GM12864 (cell line): Measurements from ENCODE around the gene S1PR3.

ENCODE experiments used
- DNase-seq: peaks from one replicate; pipeline ENCODE4 v3.0.0-alpha.2; 2011; ENCODE audit warnings: low read depth
- H3K4me3 ChIP-seq: 2 replicates; pipeline ENCODE4 v1.5.1; 2011; ENCODE audit warnings: mild to moderate bottlenecking, low read depth, low read length, control low read depth
- TF ChIP-seq, protein P1 (sequence below): IDR thresholded peaks from 2 replicates; pipeline ENCODE4 v1.5.1; 2011; ENCODE audit warnings: low read depth, mild to moderate bottlenecking, moderate library complexity, low read length, control low read depth, inconsistent platforms; ENCODE audit errors: missing control alignments

Gene S1PR3

DNA sequence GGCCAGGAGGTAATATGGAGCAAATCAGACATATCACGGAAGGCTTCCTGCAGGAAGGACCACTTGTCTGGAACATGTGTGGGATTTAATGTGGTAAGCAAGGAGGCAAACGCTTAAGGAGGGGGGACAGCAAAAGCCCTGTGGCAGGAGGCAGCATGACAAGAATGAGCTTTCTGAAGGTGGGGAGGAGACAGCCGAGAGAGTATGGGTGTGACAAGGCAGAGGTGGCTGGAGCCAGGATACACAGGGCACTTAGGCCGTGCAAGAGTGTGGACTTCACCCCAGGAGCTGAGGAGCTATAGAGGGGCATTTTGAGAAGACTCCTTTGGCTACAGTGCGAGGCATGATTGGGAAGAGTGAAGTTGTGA, 14.4 kb upstream of the S1PR3 start:
- no peak for DNase-seq
- TF ChIP-seq, protein P1, sequence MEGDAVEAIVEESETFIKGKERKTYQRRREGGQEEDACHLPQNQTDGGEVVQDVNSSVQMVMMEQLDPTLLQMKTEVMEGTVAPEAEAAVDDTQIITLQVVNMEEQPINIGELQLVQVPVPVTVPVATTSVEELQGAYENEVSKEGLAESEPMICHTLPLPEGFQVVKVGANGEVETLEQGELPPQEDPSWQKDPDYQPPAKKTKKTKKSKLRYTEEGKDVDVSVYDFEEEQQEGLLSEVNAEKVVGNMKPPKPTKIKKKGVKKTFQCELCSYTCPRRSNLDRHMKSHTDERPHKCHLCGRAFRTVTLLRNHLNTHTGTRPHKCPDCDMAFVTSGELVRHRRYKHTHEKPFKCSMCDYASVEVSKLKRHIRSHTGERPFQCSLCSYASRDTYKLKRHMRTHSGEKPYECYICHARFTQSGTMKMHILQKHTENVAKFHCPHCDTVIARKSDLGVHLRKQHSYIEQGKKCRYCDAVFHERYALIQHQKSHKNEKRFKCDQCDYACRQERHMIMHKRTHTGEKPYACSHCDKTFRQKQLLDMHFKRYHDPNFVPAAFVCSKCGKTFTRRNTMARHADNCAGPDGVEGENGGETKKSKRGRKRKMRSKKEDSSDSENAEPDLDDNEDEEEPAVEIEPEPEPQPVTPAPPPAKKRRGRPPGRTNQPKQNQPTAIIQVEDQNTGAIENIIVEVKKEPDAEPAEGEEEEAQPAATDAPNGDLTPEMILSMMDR, result no peak
- no peak overlapping the region for H3K4me3 ChIP-seq

DNA sequence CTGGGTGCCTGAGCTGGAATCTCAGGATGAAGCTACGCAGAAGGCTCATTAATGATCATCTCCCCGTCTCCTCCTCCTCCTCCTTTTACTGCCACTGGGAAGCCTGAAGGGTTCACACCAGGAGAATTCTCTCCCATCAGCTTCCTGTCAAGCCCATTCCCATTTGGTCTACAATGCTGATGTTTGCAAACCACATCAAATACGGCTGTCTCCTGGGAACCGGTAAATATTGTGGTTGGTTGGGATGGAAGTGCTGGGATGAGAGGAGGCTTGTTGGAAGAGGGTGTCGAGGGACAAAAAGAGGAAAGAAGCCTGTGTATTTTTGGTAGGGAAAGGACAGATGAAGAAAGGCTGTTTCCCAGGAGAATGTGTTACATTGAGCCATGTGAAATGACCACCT, 13.2 kb upstream of the S1PR3 start:
- TF ChIP-seq, protein P1, result no peak
- no peak overlapping the region for H3K4me3 ChIP-seq
- DNase-seq, result no peak

DNA sequence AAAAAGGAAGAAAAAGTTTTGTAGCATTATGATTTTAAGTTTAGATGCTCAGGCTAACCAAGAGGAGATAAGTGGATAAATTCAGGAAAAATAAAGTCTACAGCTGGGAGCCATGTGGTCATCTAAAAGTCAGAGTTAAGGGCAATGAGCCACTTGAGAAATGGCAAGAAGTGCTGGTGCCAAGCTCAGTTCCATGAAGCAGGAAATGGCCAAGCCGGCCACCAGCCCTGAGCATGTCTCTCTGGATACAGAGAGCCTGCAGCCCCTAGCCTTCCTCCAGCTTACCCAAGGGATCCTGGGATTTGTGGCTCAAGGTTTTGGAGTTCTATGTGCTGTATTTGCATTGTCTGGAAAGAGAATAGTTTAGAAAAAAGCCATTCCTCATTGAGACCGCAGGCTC, 12.2 kb upstream of the S1PR3 start:
- no peak for DNase-seq
- TF ChIP-seq, protein P1, result no peak
- no peak overlapping the region for H3K4me3 ChIP-seq

DNA sequence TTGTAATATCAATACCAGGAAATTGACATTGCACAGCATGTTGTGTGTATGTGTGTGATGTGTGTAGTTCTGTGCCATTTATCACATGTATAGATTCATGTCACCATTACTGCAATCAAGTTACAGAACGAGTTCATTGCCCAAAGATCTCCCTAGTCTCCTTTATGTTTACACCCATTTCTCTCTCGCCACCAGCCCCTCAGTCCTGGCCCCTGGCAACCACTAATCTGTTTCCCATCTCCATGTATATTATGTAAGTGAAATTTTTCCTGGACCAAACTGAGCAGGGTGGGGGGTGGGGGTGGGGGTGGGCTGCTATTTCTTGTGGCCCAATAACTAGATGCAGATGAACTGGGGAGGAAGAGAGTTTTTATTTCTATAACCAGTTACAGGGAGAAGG, 11.5 kb upstream of the S1PR3 start:
- H3K4me3 ChIP-seq, result no peak overlapping the region
- no peak for DNase-seq
- TF ChIP-seq, protein P1, result no peak

DNA sequence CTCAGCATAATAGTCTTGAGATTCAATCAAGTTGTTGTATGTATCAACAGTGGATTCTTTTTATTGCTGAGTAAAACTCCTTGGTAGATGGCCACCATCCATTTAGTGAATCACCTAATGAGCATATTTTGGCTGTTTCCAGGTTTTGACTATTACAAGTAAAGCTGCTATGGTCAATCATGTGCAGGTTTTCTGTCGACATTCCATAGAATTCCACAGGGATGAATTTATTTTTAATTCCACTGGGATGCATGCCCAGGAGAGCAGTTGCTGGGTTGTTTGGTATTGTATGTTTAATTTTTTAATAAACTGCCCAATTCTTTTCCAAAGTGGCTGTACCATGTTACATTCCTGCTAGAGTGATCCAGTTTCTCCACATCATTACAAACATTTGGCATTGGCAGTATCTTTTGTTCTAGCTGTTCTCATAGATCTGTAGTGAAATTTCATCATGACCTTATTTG, 10.5 kb upstream of the S1PR3 start:
- TF ChIP-seq, protein P1, result no peak
- no peak overlapping the region for H3K4me3 ChIP-seq
- DNase-seq, result no peak

DNA sequence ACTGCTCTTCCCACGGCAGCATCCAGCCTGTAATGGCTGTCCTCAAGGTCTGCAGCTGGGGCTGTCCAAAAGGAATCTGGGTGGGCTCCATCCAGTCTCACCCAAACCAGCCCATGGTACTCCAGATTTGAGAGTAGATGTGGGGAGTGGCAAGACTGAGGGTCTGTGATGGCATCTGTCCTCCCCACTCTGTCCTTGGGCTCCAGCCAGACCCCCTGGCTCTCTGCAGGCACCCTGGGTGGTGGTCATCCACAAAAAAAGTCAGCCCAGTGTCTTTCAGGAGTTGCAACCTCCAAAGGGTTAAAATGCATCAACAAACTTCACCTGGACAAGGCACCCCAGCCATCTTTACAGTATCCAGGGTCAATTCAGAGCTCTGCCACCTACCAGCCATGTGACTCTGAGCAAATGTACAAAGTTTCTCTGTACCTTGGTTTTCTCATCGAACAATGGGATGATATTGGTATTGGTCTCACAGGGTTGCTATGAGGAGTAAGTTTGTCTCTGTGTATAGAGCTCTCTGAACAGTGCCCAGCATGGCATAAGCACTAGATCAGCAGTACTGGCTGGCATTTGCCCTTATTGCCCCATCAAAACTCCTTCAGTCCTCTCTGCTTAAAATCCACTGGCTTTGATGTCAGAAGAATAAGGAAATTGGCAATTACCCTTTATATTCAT, 7.3 kb upstream of the S1PR3 start:
- DNase-seq, result no peak
- TF ChIP-seq, protein P1, result no peak
- no peak overlapping the region for H3K4me3 ChIP-seq

DNA sequence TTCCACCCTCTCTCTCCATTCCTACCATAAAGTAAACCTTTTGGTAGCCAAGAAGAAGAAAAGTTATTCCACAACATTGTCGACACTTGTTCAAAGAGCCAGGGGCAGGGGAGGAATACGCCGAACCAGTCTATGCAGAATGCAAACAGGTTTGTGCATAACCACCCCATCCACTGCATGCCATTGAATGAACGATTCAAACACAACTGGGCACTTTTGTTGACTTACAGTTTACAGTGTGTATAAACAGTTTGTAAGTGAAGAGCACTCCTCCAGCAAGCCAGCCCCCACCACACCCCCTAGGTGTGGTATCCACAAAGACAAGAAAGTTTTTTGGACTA, 6.8 kb upstream of the S1PR3 start:
- TF ChIP-seq, protein P1, result no peak
- DNase-seq, result no peak
- H3K4me3 ChIP-seq, result no peak overlapping the region
